Upper lobe of right lung (tissue), 1 donor: ENCODE measurements around the gene CDC73. TPM values are rescaled to one million over a fixed set of nuclear protein-coding genes. Genes with fewer than 3 reads are reported as not detected.
A peak's percentile ranks its signal among the peaks of the same experiment; 100 is the strongest.
"Not testable (repeated sequence)": the region's sequence is repeated elsewhere in the genome, so short reads cannot be mapped to it uniquely, and the experiment has no call there.

Source experiments
- ATAC-seq: fragments of 200-7000 bp; cut with Tn5 transposase; one replicate; pipeline ENCODE4 v1.9.1; 2020; ENCODE audit warnings: mild to moderate bottlenecking, moderate library complexity
- DNase-seq: peaks from one replicate; pipeline ENCODE4 v3.0.0-alpha.2; 2020
- H3K27ac ChIP-seq: fragments of 200-600 bp; one replicate; pipeline ENCODE4 v1.8.0; 2022
- H3K27me3 ChIP-seq: fragments of 200-600 bp; one replicate; pipeline ENCODE4 v1.8.0; 2022; ENCODE audit warnings: mild to moderate bottlenecking
- H3K36me3 ChIP-seq: fragments of 200-600 bp; one replicate; pipeline ENCODE4 v1.8.0; 2022
- H3K4me1 ChIP-seq: fragments of 200-600 bp; one replicate; pipeline ENCODE4 v1.8.0; 2022
- H3K4me3 ChIP-seq: fragments of 200-600 bp; one replicate; pipeline ENCODE4 v1.8.0; 2022; ENCODE audit warnings: mild to moderate bottlenecking
- H3K9me3 ChIP-seq: fragments of 200-600 bp; one replicate; pipeline ENCODE4 v1.8.0; 2022
- CTCF ChIP-seq: fragments of 200-600 bp; IDR thresholded peaks from one replicate; pipeline ENCODE4 v1.8.0; 2022; ENCODE audit warnings: antibody characterized with exemption
- intact Hi-C: fragments of 100-400 bp; cut with DNase I; formaldehyde crosslinking; loops from one replicate; pipeline ENCODE4 v1.11.0; 2022
- total RNA-seq: library from RNA; stranded (reverse); fragmentation: NEBNext Ultra II Directional; extraction: Animal tissue kit (Norgen Biotek cat#: 25700); gene quantifications from one replicate; pipeline ENCODE4 v1.2.1, GENCODE V29; 2021
- donor health status: DM: no; HTN: yes; CAD: no; lungs with severe emphysema.

The CDC73 gene
- total RNA-seq, 1 donor from 2014 or later, result 72.6 TPM

- DNase-seq (no peak), ATAC-seq (peak; percentile 39)
- TF ChIP-seq CTCF, result no peak
- no peaks in the 10 kb centered on the region for H3K9me3 ChIP-seq
- peak within 1 kb of the TSS; percentile 44 for H3K27ac ChIP-seq
- intact Hi-C loops, result no loop called here
- H3K36me3 ChIP-seq, result no peaks in the 10 kb centered on the region
- peak within 1 kb of the TSS; percentile 45 for H3K4me3 ChIP-seq
- H3K27me3 ChIP-seq, result no peaks in the 10 kb centered on the region
- H3K4me1 ChIP-seq, result peaks cover 37% of the 10 kb centered on the region
Observed at GRCh38 chr1:193185901-193186731, 64.3 kb downstream of the CDC73 start, which contains the start of gene B3GALT2. Gene B3GALT2, minus strand, starts transcription at chr1:193186613. Its CDS starts 5,051 bp downstream, at chr1:193181562.

- DNase-seq (no peak), ATAC-seq (no peak)
- Histone ChIP-seq H3K4me3 (no peak overlapping the region), H3K27ac (peak overlapping the region; percentile 44), H3K4me1 (peaks cover 41% of the 10 kb centered on the region), H3K36me3 (no peaks in the 10 kb centered on the region), H3K27me3 (no peaks in the 10 kb centered on the region), H3K9me3 (no peaks in the 10 kb centered on the region)
- TF ChIP-seq CTCF, result no peak
- intact Hi-C loops, result no loop called here
Observed at GRCh38 chr1:193187114-193187513, 65.3 kb downstream of the CDC73 start.

- H3K36me3 ChIP-seq, H3K4me3 ChIP-seq, H3K9me3 ChIP-seq, ATAC-seq, intact Hi-C loops, H3K27me3 ChIP-seq, DNase-seq: not testable (repeated sequence)
- Histone ChIP-seq H3K27ac (peak overlapping the region; percentile 44), H3K4me1 (peaks cover 41% of the 10 kb centered on the region)
Observed at GRCh38 chr1:193188915-193189314, 67.1 kb downstream of the CDC73 start.

GRCh38 chr1:193189442-193190095, 67.7 kb downstream of the CDC73 start:
- ATAC-seq, result no peak
- no peak for TF ChIP-seq CTCF
- Histone ChIP-seq H3K36me3 (no peaks in the 10 kb centered on the region), H3K27me3 (no peaks in the 10 kb centered on the region), H3K27ac (peak overlapping the region; percentile 44), H3K4me3 (no peak overlapping the region), H3K4me1 (peaks cover 41% of the 10 kb centered on the region), H3K9me3 (no peaks in the 10 kb centered on the region)
- intact Hi-C loops, result no loop called here
- no peak for DNase-seq

GRCh38 chr1:193190096-193190744, 68.4 kb downstream of the CDC73 start:
- ATAC-seq (no peak), DNase-seq (no peak)
- Histone ChIP-seq H3K36me3 (no peaks in the 10 kb centered on the region), H3K4me1 (peaks cover 41% of the 10 kb centered on the region), H3K27me3 (no peaks in the 10 kb centered on the region), H3K4me3 (no peak overlapping the region), H3K9me3 (no peaks in the 10 kb centered on the region), H3K27ac (peak overlapping the region; percentile 6)
- intact Hi-C loops, result no loop called here
- peak; percentile 42 for TF ChIP-seq CTCF

GRCh38 chr1:193192586-193192985, 70.8 kb downstream of the CDC73 start:
- no peaks in the 10 kb centered on the region for H3K27me3 ChIP-seq
- H3K9me3 ChIP-seq, result no peaks in the 10 kb centered on the region
- no peak for TF ChIP-seq CTCF
- H3K4me1 ChIP-seq, result peaks cover 28% of the 10 kb centered on the region
- no peak overlapping the region for H3K4me3 ChIP-seq
- H3K27ac ChIP-seq, result no peak overlapping the region
- ATAC-seq (no peak), DNase-seq (no peak)
- intact Hi-C loops, result no loop called here
- H3K36me3 ChIP-seq, result no peaks in the 10 kb centered on the region
